Keratinocyte (primary cell): ENCODE results near the gene PALS1. TPM values are rescaled to one million over a fixed set of nuclear protein-coding genes. Genes with fewer than 3 reads are reported as not detected.

Experiments
- DNase-seq: peaks from one replicate; pipeline ENCODE4 v3.0.0-alpha.2; 2011; ENCODE audit warnings: low read depth, missing footprints, low spot score
- FAIRE-seq: peaks from 2 replicates; lab custom pipeline; 2011; peaks lifted over from hg19 to GRCh38; lab: Jason Lieb, UNC
- H2AFZ ChIP-seq: 2 replicates; pipeline ENCODE4 v1.6.0; 2012; ENCODE audit warnings: low read length, control low read depth, inconsistent platforms; ENCODE audit not compliant: control insufficient read depth
- H3K27ac ChIP-seq: 2 replicates; pipeline ENCODE4 v1.5.1; 2011; ENCODE audit warnings: low read length; ENCODE audit not compliant: control insufficient read depth, insufficient read depth
- H3K27me3 ChIP-seq: 3 replicates; pipeline ENCODE4 v1.6.0; 2011; ENCODE audit warnings: low read length; ENCODE audit not compliant: control insufficient read depth, insufficient read depth; ENCODE audit errors: extremely low read depth
- H3K36me3 ChIP-seq, 2 experiments: 2 replicates in 1 of 2; 3 replicates in 1 of 2; pipeline ENCODE4 v1.5.1; 2011; ENCODE audit warnings: low read length in 2 of 2, mild to moderate bottlenecking in 1 of 2; ENCODE audit not compliant: control insufficient read depth in 2 of 2, insufficient read depth in 2 of 2; ENCODE audit errors: extremely low read depth in 1 of 2
- H3K4me1 ChIP-seq: 3 replicates; pipeline ENCODE4 v1.5.1; 2011; ENCODE audit warnings: low read length; ENCODE audit not compliant: control insufficient read depth, insufficient read depth; ENCODE audit errors: extremely low read depth
- H3K4me2 ChIP-seq: 3 replicates; pipeline ENCODE4 v1.6.0; 2011; ENCODE audit warnings: low read depth, low read length; ENCODE audit not compliant: control insufficient read depth, insufficient read depth; ENCODE audit errors: extremely low read depth
- H3K4me3 ChIP-seq, 3 experiments: fragments of 200-600 bp in 1 of 3; sonication (generic) in 1 of 3; 2 replicates in 2 of 3; 3 replicates in 1 of 3; pipeline ENCODE4 v1.5.1; 2011 to 2016; ENCODE audit warnings: low read length in 3 of 3, mild to moderate bottlenecking in 3 of 3, control low read depth in 2 of 3, inconsistent platforms in 1 of 3, low read depth in 1 of 3, mixed read lengths in 1 of 3, mixed run types in 1 of 3, moderate library complexity in 1 of 3; ENCODE audit not compliant: control insufficient read depth in 2 of 3, insufficient read depth in 2 of 3; ENCODE audit errors: extremely low read depth in 1 of 3
- H3K79me2 ChIP-seq: 2 replicates; pipeline ENCODE4 v1.6.0; 2012; ENCODE audit warnings: low read length; ENCODE audit not compliant: control insufficient read depth, insufficient read depth
- H3K9ac ChIP-seq: 3 replicates; pipeline ENCODE4 v1.6.0; 2011; ENCODE audit warnings: low read length; ENCODE audit not compliant: control insufficient read depth, insufficient read depth; ENCODE audit errors: extremely low read depth
- H3K9me1 ChIP-seq: 3 replicates; pipeline ENCODE4 v1.6.0; 2011; ENCODE audit warnings: low read length; ENCODE audit not compliant: control insufficient read depth, insufficient read depth; ENCODE audit errors: extremely low read depth
- H3K9me3 ChIP-seq: 2 replicates; pipeline ENCODE4 v1.5.1; 2012; ENCODE audit warnings: low read depth, low read length; ENCODE audit not compliant: control insufficient read depth
- H4K20me1 ChIP-seq: 3 replicates; pipeline ENCODE4 v1.6.0; 2011; ENCODE audit warnings: low read length; ENCODE audit not compliant: control insufficient read depth, insufficient read depth; ENCODE audit errors: extremely low read depth
- EZH2 ChIP-seq: IDR thresholded peaks from one replicate; pipeline ENCODE4 v1.6.1; 2012; ENCODE audit warnings: inconsistent platforms, mild to moderate bottlenecking, low read length, moderate library complexity
- dilution Hi-C: fragments of 300-500 bp; cut with MboI; formaldehyde crosslinking; loops from one replicate; pipeline ENCODE4 v1.7.0; 2020; ENCODE audit warnings: low sequenced_read_pairs; ENCODE audit not compliant: extremely low pct_ligation_motif_present
- polyA plus RNA-seq, 5 experiments: library from polyadenylated mRNA; depleted of rRNA in 3 of 5; stranded (reverse) in 3 of 5; stranded (forward) in 1 of 5; unstranded in 1 of 5; fragments of >200 nt; gene quantifications; 1 replicate in 1 of 5; 2 replicates in 3 of 5; 3 replicates in 1 of 5; pipeline versions ENCODE4 v1.2.1 to v1.2.3, GENCODE V29; 2011 to 2012; ENCODE audit warnings: missing spikeins in 2 of 5, low read depth in 1 of 5, low replicate concordance in 1 of 5
- TF ChIP-seq, protein P1 (sequence below), 3 experiments: IDR thresholded peaks in 1 of 3; conservative IDR thresholded peaks in 1 of 3; optimal IDR thresholded peaks in 1 of 3; 2 replicates in 2 of 3; 3 replicates in 1 of 3; pipeline versions ENCODE3 to v1.5.1; 2011; ENCODE audit warnings: low read length in 3 of 3, mild to moderate bottlenecking in 3 of 3, moderate library complexity in 2 of 3, control low read depth in 1 of 3, inconsistent platforms in 1 of 3; ENCODE audit not compliant: insufficient read depth in 2 of 3; ENCODE audit errors: extremely low read depth in 1 of 3

PALS1 gene
- polyA plus RNA-seq, 1 donor (not counting 4 experiments of a cell fraction or from before 2014, with no cell fraction given), result 24.9 TPM

DNA sequence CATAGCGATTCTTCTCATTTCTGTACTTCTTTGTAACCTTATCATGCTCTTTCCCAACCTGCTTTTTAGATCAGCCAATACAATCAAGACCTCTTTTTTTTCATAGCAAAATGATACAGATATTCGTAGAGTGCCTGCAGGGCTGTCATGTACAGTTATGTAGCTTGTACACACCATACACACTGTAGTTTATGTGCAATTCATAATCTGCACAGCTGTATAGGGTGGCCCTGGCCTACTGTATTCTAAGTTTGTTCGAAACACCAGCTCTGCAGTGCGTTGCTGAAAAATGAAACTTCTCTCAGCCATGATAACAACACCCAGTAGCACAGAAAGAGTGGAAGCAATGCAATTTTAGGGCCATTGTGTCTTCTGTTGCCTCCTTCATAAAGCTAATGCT lies 15.7 kb upstream of the PALS1 start:
- TF ChIP-seq, protein P1, sequence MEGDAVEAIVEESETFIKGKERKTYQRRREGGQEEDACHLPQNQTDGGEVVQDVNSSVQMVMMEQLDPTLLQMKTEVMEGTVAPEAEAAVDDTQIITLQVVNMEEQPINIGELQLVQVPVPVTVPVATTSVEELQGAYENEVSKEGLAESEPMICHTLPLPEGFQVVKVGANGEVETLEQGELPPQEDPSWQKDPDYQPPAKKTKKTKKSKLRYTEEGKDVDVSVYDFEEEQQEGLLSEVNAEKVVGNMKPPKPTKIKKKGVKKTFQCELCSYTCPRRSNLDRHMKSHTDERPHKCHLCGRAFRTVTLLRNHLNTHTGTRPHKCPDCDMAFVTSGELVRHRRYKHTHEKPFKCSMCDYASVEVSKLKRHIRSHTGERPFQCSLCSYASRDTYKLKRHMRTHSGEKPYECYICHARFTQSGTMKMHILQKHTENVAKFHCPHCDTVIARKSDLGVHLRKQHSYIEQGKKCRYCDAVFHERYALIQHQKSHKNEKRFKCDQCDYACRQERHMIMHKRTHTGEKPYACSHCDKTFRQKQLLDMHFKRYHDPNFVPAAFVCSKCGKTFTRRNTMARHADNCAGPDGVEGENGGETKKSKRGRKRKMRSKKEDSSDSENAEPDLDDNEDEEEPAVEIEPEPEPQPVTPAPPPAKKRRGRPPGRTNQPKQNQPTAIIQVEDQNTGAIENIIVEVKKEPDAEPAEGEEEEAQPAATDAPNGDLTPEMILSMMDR (optimal IDR thresholded peaks at IDR 0.05 in 1 of 3, IDR thresholded peaks at IDR 0.05 in 1 of 3, conservative IDR thresholded peaks at IDR 0.05 in 1 of 3; ENCODE audit: extremely low read depth in 1 of 3, insufficient read depth in 2 of 3, low read length in 3 of 3), result no peak
- TF ChIP-seq EZH2, result no peak
- dilution Hi-C loops, result no loop called here

DNA sequence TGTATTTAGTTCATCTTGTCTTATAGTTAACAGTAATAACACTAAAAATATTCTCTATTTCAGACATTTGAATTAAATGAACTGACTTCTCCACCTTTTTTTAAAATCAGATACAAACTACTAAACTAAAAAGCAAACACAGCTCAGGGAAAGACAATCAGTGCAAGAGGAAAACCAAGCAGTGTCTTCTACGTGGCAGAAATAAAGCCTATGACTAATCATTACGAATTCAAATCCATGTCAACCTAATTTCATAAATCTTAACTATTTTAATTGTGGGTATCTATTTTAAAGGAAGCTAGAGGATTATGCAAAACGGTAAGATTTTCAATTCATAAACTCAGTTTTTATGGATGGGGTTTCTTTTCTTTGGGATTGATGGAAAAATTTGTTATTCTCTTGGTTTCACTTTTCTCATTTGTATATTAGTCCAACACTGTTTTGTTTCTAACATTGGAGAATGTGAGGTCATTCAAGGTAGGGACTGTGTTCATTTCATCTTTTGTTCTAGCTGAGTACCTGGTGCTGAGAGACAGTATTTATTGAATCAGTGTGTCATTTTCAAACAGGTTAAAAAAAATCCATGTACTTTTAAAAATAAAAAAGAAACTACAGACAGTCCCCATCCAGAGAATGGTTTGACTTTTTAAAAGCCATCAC lies 12.8 kb upstream of the PALS1 start:
- FAIRE-seq (no peak), DNase-seq (no peak)
- Histone ChIP-seq H4K20me1 (no peaks in the 10 kb centered on the region), H3K4me2 (no peak overlapping the region), H3K27me3 (no peaks in the 10 kb centered on the region), H3K9me3 (no peaks in the 10 kb centered on the region), H3K27ac (no peak overlapping the region), H3K4me3 (no peak overlapping the region), H3K9ac (no peak overlapping the region), H3K79me2 (no peaks in the 10 kb centered on the region), H2AFZ (no peak overlapping the region), H3K9me1 (peaks cover 3% of the 10 kb centered on the region), H3K36me3 (no peaks in the 10 kb centered on the region), H3K4me1 (peaks cover 4% of the 10 kb centered on the region)
- dilution Hi-C loops, result no loop called here
- no peak for TF ChIP-seq EZH2
- TF ChIP-seq, protein P1 (optimal IDR thresholded peaks at IDR 0.05 in 1 of 3, IDR thresholded peaks at IDR 0.05 in 1 of 3, conservative IDR thresholded peaks at IDR 0.05 in 1 of 3; ENCODE audit: extremely low read depth in 1 of 3, insufficient read depth in 2 of 3, low read length in 3 of 3), result no peak

More for the DNA sequence above, 15.7 kb upstream of the PALS1 start:
- H3K9me1 ChIP-seq, result no peaks in the 10 kb centered on the region
- no peak overlapping the region for H3K4me3 ChIP-seq
- DNase-seq (no peak), FAIRE-seq (no peak)
- no peaks in the 10 kb centered on the region for H3K9me3 ChIP-seq
- no peaks in the 10 kb centered on the region for H4K20me1 ChIP-seq
- no peak overlapping the region for H3K27ac ChIP-seq
- H3K4me2 ChIP-seq, result no peak overlapping the region
- H3K27me3 ChIP-seq, result no peaks in the 10 kb centered on the region
- H3K4me1 ChIP-seq, result peaks cover 15% of the 10 kb centered on the region
- no peaks in the 10 kb centered on the region for H3K79me2 ChIP-seq
- no peak overlapping the region for H3K9ac ChIP-seq
- H2AFZ ChIP-seq, result no peak overlapping the region
- H3K36me3 ChIP-seq, result no peaks in the 10 kb centered on the region
